ENCODE measurements around the gene UCP3.

The UCP3 gene

DNA sequence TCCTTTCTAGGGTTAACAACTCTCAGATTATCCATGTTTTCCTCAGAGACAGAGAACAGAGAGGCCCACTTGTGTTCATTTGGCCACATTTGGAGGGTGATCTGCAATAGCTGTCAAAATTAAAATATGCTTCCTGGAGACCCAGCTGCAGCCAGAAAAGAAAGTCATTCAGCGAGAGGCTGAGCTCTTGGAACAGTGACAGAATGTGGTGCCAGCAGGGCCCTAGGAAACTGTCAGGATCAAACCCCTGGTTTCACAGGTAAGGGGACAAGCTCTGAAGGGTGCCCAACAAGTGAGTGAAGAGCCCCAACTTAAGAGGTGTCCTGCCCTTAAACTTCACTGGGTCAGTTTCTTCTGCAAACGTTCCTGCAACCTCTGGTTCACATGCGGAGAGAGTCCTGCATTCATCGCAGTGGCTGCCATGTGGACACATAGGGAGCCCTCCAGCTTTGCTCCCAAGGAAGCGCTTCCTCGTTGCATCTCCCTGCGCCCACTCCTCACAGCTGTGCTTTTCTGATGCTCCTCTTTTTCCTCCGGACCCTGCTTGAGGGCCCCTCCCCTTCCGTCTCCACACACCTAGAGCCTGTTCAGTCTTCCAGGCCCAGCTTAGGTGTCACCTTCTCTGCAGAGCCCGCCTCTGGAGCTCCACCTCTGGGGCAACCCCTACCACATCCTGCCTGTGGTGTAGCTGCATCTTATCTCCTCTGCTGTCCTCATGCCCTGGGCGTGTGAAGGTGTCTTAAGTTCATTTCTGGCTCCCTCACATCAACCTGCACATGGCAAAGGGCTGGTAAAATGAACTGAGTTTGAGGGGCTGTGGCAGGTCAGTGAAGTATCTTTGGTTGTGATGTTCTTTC lies 3.9 kb downstream of the UCP3 start:
- TF ChIP-seq EZH2 (IDR thresholded peaks at IDR 0.05; ENCODE audit: borderline replicate concordance, low read depth, low read length, severe bottlenecking) = no peak
- TF ChIP-seq, protein P1, sequence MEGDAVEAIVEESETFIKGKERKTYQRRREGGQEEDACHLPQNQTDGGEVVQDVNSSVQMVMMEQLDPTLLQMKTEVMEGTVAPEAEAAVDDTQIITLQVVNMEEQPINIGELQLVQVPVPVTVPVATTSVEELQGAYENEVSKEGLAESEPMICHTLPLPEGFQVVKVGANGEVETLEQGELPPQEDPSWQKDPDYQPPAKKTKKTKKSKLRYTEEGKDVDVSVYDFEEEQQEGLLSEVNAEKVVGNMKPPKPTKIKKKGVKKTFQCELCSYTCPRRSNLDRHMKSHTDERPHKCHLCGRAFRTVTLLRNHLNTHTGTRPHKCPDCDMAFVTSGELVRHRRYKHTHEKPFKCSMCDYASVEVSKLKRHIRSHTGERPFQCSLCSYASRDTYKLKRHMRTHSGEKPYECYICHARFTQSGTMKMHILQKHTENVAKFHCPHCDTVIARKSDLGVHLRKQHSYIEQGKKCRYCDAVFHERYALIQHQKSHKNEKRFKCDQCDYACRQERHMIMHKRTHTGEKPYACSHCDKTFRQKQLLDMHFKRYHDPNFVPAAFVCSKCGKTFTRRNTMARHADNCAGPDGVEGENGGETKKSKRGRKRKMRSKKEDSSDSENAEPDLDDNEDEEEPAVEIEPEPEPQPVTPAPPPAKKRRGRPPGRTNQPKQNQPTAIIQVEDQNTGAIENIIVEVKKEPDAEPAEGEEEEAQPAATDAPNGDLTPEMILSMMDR (IDR thresholded peaks at IDR 0.05; ENCODE audit: borderline replicate concordance, extremely low read depth, low read length, poor library complexity, severe bottlenecking) = no peak
- Histone ChIP-seq H3K9me3 (ENCODE audit: insufficient read depth, low read length, severe bottlenecking) (no peaks in the 10 kb centered on the region), H3K79me2 (ENCODE audit: insufficient read depth, low read length) (no peaks in the 10 kb centered on the region), H3K4me3 (ENCODE audit: low read depth in 1 of 2, low read length in 2 of 2) (no peak overlapping the region), H3K27ac (ENCODE audit: low read length) (no peak overlapping the region), H3K9ac (ENCODE audit: low read depth, low read length) (no peak overlapping the region), H3K27me3 (ENCODE audit: insufficient read depth, low read length, poor library complexity) (no peaks in the 10 kb centered on the region), H3K36me3 (ENCODE audit: insufficient read depth, low read length) (no peaks in the 10 kb centered on the region), H2AFZ (ENCODE audit: low read depth, low read length) (no peak overlapping the region), H3K4me1 (ENCODE audit: insufficient read depth, low read length) (peaks cover 6% of the 10 kb centered on the region; the same call in 1 of the 2 replicates), H4K20me1 (ENCODE audit: insufficient read depth, low read length) (no peaks in the 10 kb centered on the region), H3K4me2 (ENCODE audit: insufficient read depth, low read length) (no peak overlapping the region)
- ATAC-seq (ENCODE audit: insufficient read depth, low read depth) (peak; percentile 91), DNase-seq (peak; percentile 58)

DNA sequence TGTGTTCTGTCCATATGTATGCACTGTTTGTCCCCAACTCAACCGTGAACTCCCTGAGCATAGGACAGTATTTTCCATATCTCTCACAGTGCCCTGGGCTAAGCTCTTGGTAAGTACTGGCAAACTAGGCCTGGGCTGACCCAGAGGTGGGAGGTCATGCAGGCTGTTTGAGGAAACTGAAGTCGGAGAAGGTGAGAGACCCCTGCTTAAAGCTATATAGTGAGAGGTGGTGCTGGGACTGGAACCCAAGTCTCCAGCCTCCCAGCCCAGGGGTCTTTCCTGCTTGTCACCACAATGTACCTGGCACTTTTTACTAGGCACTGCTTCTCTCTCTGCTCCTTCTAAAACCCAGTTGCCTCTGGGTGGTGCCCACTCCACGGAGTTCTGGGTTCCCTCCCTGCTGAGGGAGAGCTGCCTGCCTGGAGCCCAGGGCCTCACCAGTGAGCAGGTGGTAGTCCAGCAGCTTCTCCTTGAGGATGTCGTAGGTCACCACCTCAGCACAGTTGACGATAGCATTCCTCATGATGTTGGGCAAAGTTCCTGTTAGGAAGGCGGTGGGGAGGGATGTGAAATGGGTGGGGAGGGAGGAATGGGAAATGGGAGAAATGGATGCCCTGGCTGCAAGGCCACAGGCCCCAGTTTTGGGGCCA lies 4.7 kb downstream of the UCP3 start:
- H3K27ac ChIP-seq (ENCODE audit: low read length) = no peak overlapping the region
- H2AFZ ChIP-seq (ENCODE audit: low read depth, low read length) = no peak overlapping the region
- peaks cover 6% of the 10 kb centered on the region; the same call in 1 of the 2 replicates for H3K4me1 ChIP-seq (ENCODE audit: insufficient read depth, low read length)
- no peak overlapping the region for H3K9ac ChIP-seq (ENCODE audit: low read depth, low read length)
- no peak for ATAC-seq (ENCODE audit: insufficient read depth, low read depth)
- no peaks in the 10 kb centered on the region for H3K27me3 ChIP-seq (ENCODE audit: insufficient read depth, low read length, poor library complexity)
- H3K79me2 ChIP-seq (ENCODE audit: insufficient read depth, low read length) = no peaks in the 10 kb centered on the region
- H3K36me3 ChIP-seq (ENCODE audit: insufficient read depth, low read length) = no peaks in the 10 kb centered on the region
- no peaks in the 10 kb centered on the region for H4K20me1 ChIP-seq (ENCODE audit: insufficient read depth, low read length)
- TF ChIP-seq, protein P1 (IDR thresholded peaks at IDR 0.05; ENCODE audit: borderline replicate concordance, extremely low read depth, low read length, poor library complexity, severe bottlenecking) = no peak
- no peak for TF ChIP-seq EZH2 (IDR thresholded peaks at IDR 0.05; ENCODE audit: borderline replicate concordance, low read depth, low read length, severe bottlenecking)
- DNase-seq = no peak
- no peak overlapping the region for H3K4me2 ChIP-seq (ENCODE audit: insufficient read depth, low read length)
- no peaks in the 10 kb centered on the region for H3K9me3 ChIP-seq (ENCODE audit: insufficient read depth, low read length, severe bottlenecking)
- no peak overlapping the region for H3K4me3 ChIP-seq (ENCODE audit: low read depth in 1 of 2, low read length in 2 of 2)

DNA sequence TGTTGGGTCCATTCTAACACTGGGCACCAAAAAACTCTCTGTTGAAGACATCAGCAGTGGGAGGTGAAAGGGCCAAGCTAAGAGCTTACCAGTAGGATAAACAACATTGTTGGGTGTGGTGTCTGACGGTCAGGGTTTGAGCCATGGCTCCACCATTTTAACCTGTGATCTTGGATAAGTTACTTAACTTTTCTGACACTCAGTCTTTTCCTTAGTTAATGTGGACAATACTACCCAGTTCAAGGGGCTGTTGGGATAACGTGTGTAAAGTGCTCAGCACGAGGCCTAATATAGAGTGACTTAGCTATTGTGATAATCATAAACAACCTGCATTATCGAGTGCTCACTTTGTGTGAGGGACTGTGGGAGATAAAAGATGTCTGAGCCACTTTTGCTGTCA lies 6.1 kb downstream of the UCP3 start:
- H3K9me3 ChIP-seq (ENCODE audit: insufficient read depth, low read length, severe bottlenecking) = no peaks in the 10 kb centered on the region
- no peaks in the 10 kb centered on the region for H3K4me1 ChIP-seq (ENCODE audit: insufficient read depth, low read length)
- H3K4me3 ChIP-seq (ENCODE audit: low read depth in 1 of 2, low read length in 2 of 2) = no peak overlapping the region
- no peaks in the 10 kb centered on the region for H3K27me3 ChIP-seq (ENCODE audit: insufficient read depth, low read length, poor library complexity)
- ATAC-seq (ENCODE audit: insufficient read depth, low read depth) (no peak), DNase-seq (no peak)
- no peaks in the 10 kb centered on the region for H4K20me1 ChIP-seq (ENCODE audit: insufficient read depth, low read length)
- H3K36me3 ChIP-seq (ENCODE audit: insufficient read depth, low read length) = no peaks in the 10 kb centered on the region
- no peak overlapping the region for H3K4me2 ChIP-seq (ENCODE audit: insufficient read depth, low read length)
- no peaks in the 10 kb centered on the region for H3K79me2 ChIP-seq (ENCODE audit: insufficient read depth, low read length)
- TF ChIP-seq EZH2 (IDR thresholded peaks at IDR 0.05; ENCODE audit: borderline replicate concordance, low read depth, low read length, severe bottlenecking) = no peak
- TF ChIP-seq, protein P1 (IDR thresholded peaks at IDR 0.05; ENCODE audit: borderline replicate concordance, extremely low read depth, low read length, poor library complexity, severe bottlenecking) = no peak
- H3K27ac ChIP-seq (ENCODE audit: low read length) = no peak overlapping the region
- H2AFZ ChIP-seq (ENCODE audit: low read depth, low read length) = no peak overlapping the region
- no peak overlapping the region for H3K9ac ChIP-seq (ENCODE audit: low read depth, low read length)
